Gastroesophageal sphincter (tissue), 3 donors: Measurements from ENCODE around the gene CDH4.

Source experiments
- CTCF ChIP-seq, 4 experiments: fragments of 200-600 bp in 2 of 4; fragments of 450-650 bp in 2 of 4; sonication (generic) in 1 of 4; IDR thresholded peaks; one replicate each; pipeline ENCODE4 v1.5.1; 2017 to 2019; ENCODE audit warnings: antibody characterized with exemption in 4 of 4, mild to moderate bottlenecking in 2 of 4, moderate library complexity in 2 of 4
- EP300 ChIP-seq: sonication (generic); formaldehyde crosslinking; IDR thresholded peaks from one replicate; pipeline ENCODE4 v1.6.1; 2017; ENCODE audit warnings: antibody characterized with exemption, mild to moderate bottlenecking
- POLR2A ChIP-seq, 2 donors: fragments of 450-650 bp; IDR thresholded peaks; one replicate each; pipeline ENCODE4 v1.6.1; 2017; ENCODE audit warnings: antibody characterized with exemption in 2 of 2, mild to moderate bottlenecking in 2 of 2, moderate library complexity in 1 of 2
- POLR2AphosphoS5 ChIP-seq: sonication (generic); formaldehyde crosslinking; IDR thresholded peaks from one replicate; pipeline ENCODE4 v1.6.1; 2017; ENCODE audit warnings: antibody characterized with exemption

GRCh38 chr20:61455508-61456215, 203.6 kb downstream of the CDH4 start:
- TF ChIP-seq EP300 (no peak), POLR2A (IDR thresholded peaks at IDR 0.05) (no peak), POLR2AphosphoS5 (no peak), CTCF (IDR thresholded peaks at IDR 0.05) (no peak)
